GM18951 (cell line): Measurements from ENCODE around the gene NBEAL2.
"Not testable (repeated sequence)": the region's sequence is repeated elsewhere in the genome, so short reads cannot be mapped to it uniquely, and the experiment has no call there.

Experiments used
- POLR2A ChIP-seq: IDR thresholded peaks from 4 replicates; pipeline ENCODE4 v1.6.1; 2011; ENCODE audit warnings: mild to moderate bottlenecking; ENCODE audit not compliant: insufficient read length, insufficient read depth; ENCODE audit errors: extremely low read depth
- in situ Hi-C: fragments of 300-500 bp; cut with MboI; formaldehyde crosslinking; loops from one replicate; pipeline ENCODE4 v1.12.0; 2022; ENCODE audit warnings: low sequenced_read_pairs, mixed read lengths, inconsistent platforms; ENCODE audit not compliant: unreplicated experiment

NBEAL2 gene

DNA sequence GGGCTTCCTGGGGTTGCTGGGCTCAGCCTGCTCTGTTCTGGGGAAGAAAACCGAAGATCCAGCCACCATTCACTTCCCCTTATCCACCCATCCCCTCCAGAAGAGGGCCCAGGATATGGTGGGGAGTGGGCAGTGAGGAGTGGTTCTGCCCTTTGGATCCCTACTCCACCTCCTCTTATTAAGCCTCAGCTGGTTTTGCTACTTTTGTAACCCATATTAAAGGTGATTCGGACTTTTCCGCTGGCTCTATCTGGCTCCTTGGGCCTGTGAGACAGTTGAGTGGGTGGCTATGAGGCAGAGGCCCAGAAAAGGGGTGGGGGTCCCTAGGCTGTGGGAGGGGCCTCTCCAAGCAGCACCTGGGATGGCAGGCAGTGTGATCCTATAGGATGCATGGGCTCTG is 33.8 kb downstream of the NBEAL2 start:
- TF ChIP-seq POLR2A: no peak
- in situ Hi-C loops: no loop called here

GRCh38 chr3:47014036-47014435 is 34.6 kb downstream of the NBEAL2 start:
- in situ Hi-C loops: no loop called here
- no peak for TF ChIP-seq POLR2A

- in situ Hi-C loops: no loop called here
- TF ChIP-seq POLR2A: no peak
Measured at GRCh38 chr3:47015151-47015550, 35.7 kb downstream of the NBEAL2 start.

DNA sequence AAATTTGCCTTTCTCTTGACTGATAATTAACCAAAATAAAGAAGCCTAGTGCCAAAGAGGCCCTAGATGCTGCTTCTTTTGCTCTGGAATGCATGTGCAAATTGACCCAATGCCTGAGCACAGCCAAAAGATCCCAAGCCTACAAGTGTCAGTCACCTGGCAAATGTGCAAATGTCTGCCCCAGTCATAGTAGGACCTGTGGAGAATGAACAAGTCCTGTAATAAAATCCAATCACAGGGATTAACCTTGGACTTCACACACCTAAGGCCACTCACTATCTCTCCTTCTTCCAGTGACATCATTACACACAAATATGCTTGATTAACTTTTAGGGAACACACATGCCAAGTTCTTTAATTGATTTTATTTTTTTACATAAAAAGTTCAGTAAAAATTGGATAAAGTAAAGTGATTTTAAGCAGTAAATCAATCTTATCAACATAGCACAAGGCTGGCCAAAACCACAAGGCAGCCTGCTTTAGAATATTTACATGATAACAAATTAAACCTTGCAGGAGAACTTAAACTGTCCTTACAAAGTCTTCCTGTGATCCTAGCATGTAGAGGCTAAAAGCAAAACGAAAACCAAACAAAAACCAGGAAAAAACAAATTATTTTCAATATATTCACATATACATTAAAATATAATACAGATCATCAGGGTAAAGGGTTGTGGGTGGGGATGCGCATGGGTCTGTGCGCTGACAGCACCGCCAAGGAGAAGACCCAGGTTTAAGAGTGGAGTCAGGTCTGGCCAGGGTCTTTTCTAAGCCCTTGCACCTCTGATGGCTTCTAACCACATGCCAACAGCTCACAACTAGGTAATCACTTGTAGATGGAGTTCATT is 36.8 kb downstream of the NBEAL2 start:
- TF ChIP-seq POLR2A: no peak
- in situ Hi-C loops: no loop called here

DNA sequence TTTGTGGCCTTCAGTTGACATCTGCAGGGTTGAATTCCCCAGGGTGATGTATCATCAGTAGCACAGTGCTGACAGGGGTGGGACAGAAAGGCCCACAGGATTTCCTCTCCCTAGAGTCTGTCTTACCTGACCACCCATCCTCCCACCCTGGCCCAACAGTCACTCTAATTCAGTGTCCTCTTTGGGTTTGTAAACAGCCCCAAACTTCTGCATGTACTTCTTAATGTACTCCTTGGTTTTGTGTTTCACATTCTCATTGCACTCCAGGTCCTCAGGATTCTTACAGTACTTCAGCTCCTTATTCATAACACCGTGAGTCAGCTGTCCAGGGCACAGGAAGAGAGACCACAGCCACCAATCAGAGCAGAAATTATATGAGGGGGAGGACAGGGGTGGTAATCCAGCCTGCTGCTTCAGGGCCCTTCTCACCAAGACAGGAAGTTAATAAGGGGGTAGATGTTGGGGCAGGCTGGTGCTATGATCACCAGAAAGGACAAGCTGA is 37.5 kb downstream of the NBEAL2 start:
- in situ Hi-C loops: no loop called here

GRCh38 chr3:47017504-47018268 is 38.2 kb downstream of the NBEAL2 start:
- in situ Hi-C loops: no loop called here
- TF ChIP-seq POLR2A: no peak

More for the DNA sequence above, 37.5 kb downstream of the NBEAL2 start:
- TF ChIP-seq POLR2A: no peak

DNA sequence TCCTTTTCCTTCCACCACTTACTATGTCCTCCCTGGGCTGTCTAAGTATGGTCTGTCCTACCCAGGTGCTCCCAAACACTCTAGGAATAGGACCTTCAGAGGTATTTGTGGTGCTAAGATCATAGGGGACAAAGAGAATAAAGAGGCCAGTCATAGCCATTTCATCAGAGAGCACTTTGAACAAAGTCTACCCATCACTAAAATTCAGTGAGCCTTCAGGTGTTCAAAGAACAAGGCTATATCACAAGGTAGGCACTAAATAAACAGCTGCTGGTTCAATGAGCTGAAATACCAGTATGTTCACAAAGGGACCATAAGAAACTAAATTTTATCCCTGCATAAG is 38.8 kb downstream of the NBEAL2 start:
- in situ Hi-C loops: no loop called here
- TF ChIP-seq POLR2A: no peak

DNA sequence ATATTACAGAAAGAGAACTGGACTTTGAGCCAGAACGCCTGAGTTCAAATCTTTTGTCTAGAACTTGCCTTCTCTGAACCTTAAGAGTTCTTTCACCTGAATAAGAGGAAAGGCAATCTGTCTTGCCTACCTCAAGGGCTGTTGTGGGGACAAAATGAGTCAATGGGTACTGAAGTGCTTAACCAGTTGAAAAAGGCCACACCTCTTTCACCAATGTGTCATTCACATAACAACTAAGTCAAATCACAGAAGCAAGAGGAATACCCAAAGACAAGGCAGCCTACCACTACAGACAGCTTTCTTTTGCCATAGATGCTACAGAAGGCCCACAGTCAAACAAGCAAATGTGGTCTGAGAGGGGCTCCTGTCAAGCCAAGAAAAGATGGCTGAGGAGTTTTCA is 39.7 kb downstream of the NBEAL2 start:
- no peak for TF ChIP-seq POLR2A
- in situ Hi-C loops: no loop called here

GRCh38 chr3:47020311-47020710 is 40.8 kb downstream of the NBEAL2 start:
- in situ Hi-C loops: no loop called here
- TF ChIP-seq POLR2A: no peak

DNA sequence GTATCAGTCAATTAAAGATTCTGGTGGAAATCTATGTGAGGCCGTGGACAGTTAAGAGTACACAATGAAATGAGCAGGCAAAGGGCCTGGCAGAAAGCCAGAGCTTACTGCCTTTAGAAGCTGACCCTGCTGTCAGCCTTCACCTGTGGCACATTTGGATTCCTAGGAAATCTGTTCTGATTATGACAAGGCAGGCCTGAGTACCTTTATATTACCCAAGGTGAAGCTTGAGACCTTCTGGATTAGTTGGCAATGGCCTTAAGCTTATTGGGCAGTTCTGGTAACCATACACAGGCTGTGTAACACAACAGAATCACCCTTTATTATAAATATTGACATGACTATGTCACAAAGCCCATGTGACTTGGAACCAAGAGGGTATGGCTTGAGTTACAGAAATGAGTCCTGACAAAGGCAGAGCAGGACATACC is 43.2 kb downstream of the NBEAL2 start:
- TF ChIP-seq POLR2A: no peak
- in situ Hi-C loops: no loop called here

- in situ Hi-C loops: no loop called here
- TF ChIP-seq POLR2A: no peak
Measured at GRCh38 chr3:47024932-47025331, 45.5 kb downstream of the NBEAL2 start.

GRCh38 chr3:47026432-47026831 is 47.0 kb downstream of the NBEAL2 start:
- in situ Hi-C loops: not testable (repeated sequence)

GRCh38 chr3:47028146-47028545 is 48.7 kb downstream of the NBEAL2 start:
- no peak for TF ChIP-seq POLR2A
- in situ Hi-C loops: no loop called here

- no peak for TF ChIP-seq POLR2A
- in situ Hi-C loops: no loop called here
Measured at GRCh38 chr3:47028667-47029066, 49.2 kb downstream of the NBEAL2 start.

DNA sequence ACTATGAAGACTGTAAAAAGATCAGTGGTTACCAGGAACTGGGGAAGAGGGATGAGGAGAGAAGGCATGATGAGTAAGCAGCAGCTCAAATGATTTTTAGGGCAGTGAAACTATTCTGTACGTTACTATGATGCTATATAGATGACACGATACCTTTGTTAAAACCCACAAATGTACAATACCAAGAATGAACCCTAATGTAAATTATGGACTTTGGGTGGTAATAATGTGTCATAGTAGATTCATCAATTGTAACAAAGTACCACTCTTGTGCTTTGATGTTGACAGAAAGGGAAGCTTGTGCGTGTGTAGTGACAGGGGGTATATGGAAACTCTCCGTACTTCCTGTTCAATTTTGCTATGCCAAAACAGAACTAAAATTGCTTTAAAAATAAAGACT is 51.6 kb downstream of the NBEAL2 start:
- in situ Hi-C loops: not testable (repeated sequence)
